A172 (cell line): ENCODE results near the gene ANXA10. TPM values are rescaled to one million over a fixed set of nuclear protein-coding genes. Genes with fewer than 3 reads are reported as not detected.
A peak's percentile ranks its signal among the peaks of the same experiment; 100 is the strongest.
"Not testable (repeated sequence)": the region's sequence is repeated elsewhere in the genome, so short reads cannot be mapped to it uniquely, and the experiment has no call there.

ENCODE experiments used
- DNase-seq: peaks from one replicate; pipeline ENCODE4 v3.0.0-alpha.2; 2015; ENCODE audit warnings: low spot score
- total RNA-seq: library from RNA; depleted of rRNA; stranded (reverse); fragments of >200 nt; shearing (Covaris generic); gene quantifications from 2 replicates; pipeline ENCODE4 v1.2.3, GENCODE V29; 2014

Gene ANXA10
- total RNA-seq, 1 experiment from 2014 or later = 1.2 TPM

DNA sequence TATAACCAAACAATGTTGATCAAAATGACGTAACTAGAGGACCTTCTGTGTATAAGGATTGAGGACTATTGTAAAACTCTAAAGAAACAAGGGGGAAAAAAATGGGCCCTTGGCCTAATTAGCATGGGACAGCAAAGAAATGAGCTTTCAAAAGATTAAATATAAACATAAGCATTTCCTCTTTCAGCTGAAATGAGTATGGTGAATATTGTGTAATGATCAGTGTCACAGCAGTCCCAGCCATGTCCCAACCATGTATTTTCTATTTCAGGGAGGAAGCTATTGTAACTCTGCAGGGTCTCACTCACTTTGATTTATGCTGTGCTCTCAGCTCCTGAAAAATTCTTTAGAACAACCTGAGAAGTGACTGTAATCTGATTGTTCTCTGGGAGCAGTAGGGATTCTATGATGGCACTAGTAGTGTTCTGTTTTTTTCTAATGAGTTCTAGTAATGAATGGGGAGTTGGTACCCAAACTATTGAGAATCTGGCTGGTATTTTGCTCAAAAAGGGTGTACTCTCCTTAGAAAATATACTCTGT lies 25.8 kb downstream of the ANXA10 start:
- DNase-seq = no peak

GRCh38 chr4:168119100-168119499 lies 26.8 kb downstream of the ANXA10 start:
- no peak for DNase-seq

DNA sequence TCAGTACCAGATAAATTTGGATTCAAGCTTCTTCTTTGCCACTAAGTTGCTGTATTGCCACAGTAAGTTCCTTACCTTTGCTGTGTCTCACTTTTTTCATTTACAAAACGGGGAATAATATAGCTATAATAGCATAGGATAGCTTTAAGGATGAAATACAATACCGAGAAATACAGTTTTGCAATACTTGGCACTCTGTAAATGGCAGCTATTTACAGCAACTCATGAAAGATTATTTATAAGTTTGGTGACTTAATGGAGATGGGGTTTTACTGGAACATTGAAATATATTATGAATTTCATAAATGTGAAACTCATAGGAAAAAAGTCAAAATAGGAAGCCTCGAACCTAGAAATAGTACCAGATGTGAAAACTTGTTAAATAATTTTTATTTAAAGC lies 27.6 kb downstream of the ANXA10 start:
- no peak for DNase-seq

- no peak for DNase-seq
Observed at GRCh38 chr4:168120811-168121210, 28.5 kb downstream of the ANXA10 start.

DNA sequence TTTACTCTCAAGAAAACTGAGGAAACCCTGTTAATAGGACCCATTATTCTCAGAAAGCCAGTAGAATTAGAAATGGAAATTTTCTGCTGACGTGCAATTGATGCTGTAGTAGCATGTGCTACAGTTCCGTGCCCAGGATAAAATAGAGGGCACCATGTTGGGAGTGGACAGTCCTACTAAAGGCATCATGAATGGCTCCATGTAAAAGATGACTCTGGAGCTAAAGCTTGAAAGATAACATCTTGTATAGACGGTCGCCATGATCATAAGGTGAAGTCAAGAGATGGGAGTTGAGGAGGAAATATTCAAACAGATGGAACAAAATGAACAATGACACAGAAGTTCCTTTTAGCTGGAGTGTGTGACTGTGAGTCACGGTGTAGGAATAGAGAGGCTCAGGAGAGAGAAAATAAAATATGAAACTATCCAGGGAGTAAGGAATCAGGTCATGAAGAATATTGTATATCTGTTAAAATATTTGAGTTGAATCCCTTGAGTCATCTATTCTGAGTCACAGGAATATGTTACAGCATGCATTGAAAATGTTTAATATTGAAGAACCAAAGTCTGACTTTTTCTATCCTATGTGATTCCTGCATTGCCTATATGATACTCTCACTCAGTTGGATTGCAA lies 31.8 kb downstream of the ANXA10 start:
- DNase-seq = peak; percentile 14

GRCh38 chr4:168126952-168127351 lies 34.6 kb downstream of the ANXA10 start:
- DNase-seq = no peak

GRCh38 chr4:168128601-168129000 lies 36.3 kb downstream of the ANXA10 start:
- no peak for DNase-seq

DNA sequence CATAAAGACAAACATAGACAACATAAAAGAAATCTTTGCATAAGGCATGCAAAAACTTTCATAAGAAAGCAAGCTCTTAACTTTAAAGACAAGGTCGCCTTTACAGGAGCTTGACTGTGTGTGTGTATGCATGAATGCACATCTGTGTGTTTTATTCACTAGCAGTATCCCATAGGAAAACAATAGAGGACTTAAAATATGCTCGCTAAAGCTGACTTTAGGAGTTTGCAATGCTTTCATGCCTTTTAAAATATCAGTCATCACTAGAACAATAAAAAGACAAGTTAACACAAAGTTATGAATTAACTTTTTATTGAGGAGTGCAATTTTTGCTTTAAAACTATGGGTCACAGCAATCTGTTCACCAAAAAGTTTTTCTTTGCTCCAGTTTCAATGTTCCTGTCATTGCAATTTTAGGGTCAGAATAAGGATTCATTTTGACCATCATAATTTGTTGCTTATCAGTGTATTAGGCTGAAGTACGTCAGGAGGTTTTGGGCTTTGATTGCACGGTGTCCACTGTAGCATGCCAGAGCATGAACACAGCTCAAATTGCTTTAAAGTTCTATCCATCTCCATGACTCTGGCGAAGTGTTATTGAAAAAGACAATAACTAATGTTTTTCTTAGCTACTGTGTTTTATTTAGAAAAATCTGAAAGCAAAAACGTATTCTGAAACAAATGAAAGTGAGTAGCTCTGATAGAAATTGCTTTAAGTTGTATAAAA lies 36.9 kb downstream of the ANXA10 start:
- DNase-seq = no peak

DNA sequence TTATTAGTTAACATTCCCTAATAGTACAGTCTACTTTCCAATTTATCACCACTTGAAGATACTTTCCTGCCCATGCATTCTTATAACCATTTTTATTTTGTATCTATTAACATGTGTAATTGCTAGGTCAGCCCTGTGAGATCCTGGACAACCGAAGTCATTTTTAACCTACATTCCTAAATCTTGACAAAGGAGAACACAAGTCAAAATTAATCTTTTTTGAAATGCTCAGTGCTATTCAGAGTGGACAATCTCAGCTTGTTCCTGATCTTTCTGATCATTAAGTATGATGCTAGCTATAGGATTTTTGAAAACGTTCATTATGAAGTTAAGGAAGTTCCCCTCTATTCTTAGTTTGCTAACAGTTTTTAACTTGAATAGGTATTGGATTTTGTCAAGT lies 37.5 kb downstream of the ANXA10 start:
- DNase-seq = no peak

- no peak for DNase-seq
Observed at GRCh38 chr4:168131196-168131595, 38.9 kb downstream of the ANXA10 start.

GRCh38 chr4:168134651-168135050 lies 42.3 kb downstream of the ANXA10 start:
- DNase-seq = no peak

DNA sequence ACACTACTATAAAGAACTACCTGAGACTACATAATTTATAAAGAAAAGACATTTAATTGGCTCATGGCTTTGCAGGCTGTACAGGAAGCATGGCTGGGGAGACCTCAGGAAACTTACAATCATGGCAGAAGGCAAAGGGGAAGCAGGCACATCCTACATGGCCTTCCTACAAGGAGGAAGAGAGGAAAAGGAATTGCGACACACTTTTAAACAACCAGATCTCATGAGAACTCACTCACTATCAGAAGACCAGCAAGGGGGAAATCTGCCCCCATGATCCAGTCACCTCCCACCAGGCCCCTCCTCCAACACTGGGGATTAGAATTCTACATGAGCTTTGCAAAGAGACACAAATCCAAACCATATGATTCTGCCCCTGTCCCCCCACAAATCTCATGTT lies 43.5 kb downstream of the ANXA10 start:
- not testable (repeated sequence) for DNase-seq

DNA sequence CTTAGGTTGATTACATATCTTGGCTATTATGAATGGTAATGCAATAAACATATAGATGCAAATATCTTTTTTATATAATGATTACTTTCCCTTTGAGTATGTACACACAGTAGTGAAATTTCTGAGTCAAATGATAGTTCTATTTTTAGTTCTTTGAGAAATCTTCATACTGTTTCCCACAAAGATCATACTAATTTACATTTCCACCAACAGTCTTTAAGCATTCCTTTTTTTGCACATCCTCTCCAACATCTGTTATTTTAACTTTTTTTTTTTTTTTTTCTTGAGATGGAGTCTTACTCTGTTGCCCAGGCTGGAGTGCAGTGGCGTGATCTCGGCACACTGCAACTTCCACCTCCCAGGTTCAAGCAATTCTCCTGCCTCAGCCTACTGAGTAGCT lies 45.4 kb downstream of the ANXA10 start:
- DNase-seq = not testable (repeated sequence)

DNA sequence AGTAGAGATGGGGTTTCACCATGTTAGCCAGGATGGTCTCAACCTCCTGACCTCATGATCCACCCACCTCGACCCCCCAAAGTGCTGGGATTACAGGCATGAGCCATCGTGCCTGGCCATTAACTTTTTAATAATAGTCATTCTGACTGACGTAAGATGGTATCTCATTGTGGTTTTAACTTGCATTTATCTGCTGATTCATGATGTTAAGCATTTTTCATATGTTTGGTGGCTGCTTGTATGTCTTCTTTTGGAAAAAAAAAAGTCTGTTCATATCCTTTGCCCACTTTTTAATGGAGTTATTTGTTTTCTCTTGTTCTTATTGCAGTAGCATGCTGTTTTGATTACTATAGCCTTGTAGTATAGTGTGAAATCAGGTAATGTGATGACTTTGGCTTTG lies 45.8 kb downstream of the ANXA10 start:
- DNase-seq = peak; percentile 66

- DNase-seq = peak; percentile 39
Observed at GRCh38 chr4:168139336-168139735, 47.0 kb downstream of the ANXA10 start.

GRCh38 chr4:168141733-168142132 lies 49.4 kb downstream of the ANXA10 start:
- DNase-seq = no peak

DNA sequence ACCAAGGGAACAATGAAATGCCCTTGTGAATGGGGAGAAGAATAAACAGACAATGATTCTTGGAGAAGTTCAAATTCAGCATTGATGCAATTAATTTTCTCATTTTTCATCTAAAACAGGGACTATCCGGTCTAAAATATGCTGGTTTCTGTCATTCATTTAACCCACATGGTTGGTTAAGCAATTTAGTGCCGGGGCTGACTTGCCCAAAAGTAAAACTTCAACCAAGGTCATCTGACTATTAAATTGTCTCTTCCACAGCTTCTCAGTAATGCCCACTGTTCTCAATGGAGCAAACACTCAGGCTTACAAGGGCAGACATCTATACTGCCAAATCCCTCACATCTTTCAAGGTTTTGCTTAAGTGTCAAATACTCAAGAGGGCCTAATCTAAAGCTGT lies 51.3 kb downstream of the ANXA10 start:
- DNase-seq = no peak

DNA sequence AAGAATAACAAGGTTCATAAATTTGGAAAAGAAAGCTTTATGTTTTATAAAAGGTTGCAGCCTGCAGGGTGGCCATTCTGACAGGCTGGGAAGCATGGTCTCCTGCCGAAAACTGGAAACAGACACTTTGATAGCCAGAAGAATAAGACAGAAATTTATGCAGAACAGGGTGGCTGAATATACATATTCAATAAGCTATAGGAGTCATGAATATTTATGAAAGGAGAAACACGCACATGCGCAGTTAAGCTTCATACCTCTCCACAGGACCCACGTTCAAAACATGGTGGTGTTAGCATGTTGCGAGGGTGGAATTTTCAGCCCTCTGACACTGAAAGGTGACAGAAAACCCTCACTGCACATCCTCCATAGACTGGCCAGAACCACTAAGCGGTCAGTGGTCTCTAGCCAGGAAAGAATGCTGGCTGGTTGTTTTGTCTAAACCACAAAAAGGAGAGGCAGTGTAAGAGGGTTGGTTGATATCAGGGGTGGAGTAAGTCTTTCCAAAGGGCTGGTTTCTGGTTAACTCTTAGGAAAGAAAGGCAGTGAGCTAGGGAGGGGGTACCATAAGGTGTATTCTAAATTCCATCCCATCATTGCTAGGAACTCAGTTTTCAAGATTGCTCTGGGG lies 58.2 kb downstream of the ANXA10 start:
- DNase-seq = no peak

GRCh38 chr4:168151327-168151726 lies 59.0 kb downstream of the ANXA10 start:
- DNase-seq = no peak

GRCh38 chr4:168152837-168153500 lies 60.6 kb downstream of the ANXA10 start:
- no peak for DNase-seq

GRCh38 chr4:168153596-168154440 lies 61.5 kb downstream of the ANXA10 start:
- peak; percentile 45 for DNase-seq
